HPDE6-E6E7 (cell line): ENCODE results near the gene FRMD5.
A peak's percentile ranks its signal among the peaks of the same experiment; 100 is the strongest.
"Not testable (repeated sequence)": the region's sequence is repeated elsewhere in the genome, so short reads cannot be mapped to it uniquely, and the experiment has no call there.

Source experiments
- DNase-seq: peaks from one replicate; pipeline ENCODE4 v3.0.0; 2011; ENCODE audit warnings: missing footprints; ENCODE audit errors: extremely low spot score

Gene FRMD5

DNA sequence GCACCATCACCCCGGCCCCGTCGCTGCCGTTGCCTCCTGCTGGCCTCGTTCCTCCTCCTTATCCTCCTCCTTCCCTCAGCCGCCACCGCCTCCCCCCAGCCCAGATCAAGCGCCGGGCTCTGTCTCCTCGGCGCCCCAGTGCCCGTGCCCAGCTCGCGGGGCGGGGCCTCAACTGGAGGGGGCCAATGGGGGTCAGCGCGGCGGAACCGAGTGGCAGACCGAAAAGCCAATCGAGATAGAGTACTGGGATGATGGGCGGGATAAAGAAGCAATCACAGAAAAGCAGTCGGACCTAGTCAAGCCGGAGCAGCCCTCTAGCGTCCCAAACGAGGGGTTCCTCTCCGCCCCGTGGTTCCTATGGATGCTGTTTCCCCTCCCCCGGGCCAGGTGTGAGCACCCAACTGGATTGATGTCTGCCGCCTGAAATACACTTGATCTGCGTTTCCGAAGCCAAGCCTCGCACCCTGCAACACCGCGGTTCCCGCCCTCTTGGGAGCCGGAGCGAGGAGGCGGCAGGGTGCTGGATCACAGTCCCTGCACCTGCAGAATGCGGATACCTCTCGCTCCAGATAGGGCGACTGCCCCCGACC lies at the start of gene FRMD5:
FRMD5 (minus strand) TSS at position 121 of the 590 bp plus-strand sequence.
- peak; percentile 96 for DNase-seq

- no peak for DNase-seq
Observed at GRCh38 chr15:44243829-44244228, 48.8 kb upstream of the FRMD5 start.

DNA sequence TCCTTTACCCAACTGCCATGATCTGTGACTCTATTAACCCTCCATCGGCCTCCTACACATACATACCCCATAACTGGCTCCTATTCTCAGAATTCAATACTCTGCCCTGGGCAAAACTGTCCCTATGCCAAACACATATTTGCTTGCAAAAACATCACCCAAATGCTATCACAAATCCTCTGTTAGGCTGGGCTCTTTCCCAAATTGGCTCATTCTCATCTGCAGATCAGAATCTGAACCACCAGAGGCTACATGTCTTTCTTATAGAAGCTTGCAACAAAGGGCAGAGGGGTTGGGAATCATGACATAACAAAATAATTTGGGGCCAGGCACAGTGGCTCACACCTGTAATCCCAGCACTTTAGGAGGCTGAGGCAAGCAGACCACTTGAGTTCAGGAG lies 48.1 kb upstream of the FRMD5 start:
- DNase-seq, result no peak

GRCh38 chr15:44231842-44232241 lies 36.8 kb upstream of the FRMD5 start:
- DNase-seq, result no peak

GRCh38 chr15:44229301-44229700 lies 34.2 kb upstream of the FRMD5 start:
- not testable (repeated sequence) for DNase-seq

- DNase-seq, result no peak
Observed at GRCh38 chr15:44227584-44227983, 32.5 kb upstream of the FRMD5 start.

GRCh38 chr15:44227001-44227400 lies 31.9 kb upstream of the FRMD5 start:
- not testable (repeated sequence) for DNase-seq

DNA sequence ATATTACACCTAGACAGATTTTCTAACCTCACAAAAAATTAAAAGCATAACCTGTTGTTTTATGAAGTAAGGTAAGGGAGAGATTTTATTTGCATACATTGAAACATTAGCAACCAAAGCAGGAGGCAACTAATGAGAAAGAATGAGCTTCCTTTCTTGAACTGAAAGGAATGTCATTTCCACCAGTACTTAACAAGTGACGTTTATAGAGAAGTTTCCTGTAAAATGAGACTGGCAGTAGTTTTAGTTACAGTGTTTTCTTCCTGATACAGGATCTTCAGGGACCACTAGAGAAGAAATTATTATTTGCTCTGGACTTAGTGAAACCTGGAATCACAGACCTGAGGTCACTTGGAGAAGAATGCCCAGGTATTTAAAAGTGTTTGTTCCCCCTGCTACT lies 27.4 kb upstream of the FRMD5 start:
- no peak for DNase-seq

DNA sequence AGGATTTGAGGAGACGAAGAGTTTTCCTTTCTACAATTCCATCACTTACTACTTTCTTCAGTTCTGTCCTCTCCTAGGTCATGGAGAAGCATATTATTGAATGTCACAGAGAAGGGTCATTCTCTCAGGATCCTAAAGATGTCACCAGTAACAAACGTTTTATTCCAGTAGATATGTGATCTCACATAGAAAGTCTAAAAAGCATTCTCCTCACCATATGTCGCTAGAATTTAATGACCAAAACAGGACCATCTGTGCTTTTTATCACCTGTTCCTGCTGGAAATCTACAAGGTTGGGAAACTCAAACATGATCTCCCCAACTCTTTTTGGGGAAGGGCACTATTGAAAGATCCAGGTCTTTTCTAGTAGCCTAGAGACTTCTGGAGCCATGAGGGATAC lies 24.0 kb upstream of the FRMD5 start:
- no peak for DNase-seq

DNA sequence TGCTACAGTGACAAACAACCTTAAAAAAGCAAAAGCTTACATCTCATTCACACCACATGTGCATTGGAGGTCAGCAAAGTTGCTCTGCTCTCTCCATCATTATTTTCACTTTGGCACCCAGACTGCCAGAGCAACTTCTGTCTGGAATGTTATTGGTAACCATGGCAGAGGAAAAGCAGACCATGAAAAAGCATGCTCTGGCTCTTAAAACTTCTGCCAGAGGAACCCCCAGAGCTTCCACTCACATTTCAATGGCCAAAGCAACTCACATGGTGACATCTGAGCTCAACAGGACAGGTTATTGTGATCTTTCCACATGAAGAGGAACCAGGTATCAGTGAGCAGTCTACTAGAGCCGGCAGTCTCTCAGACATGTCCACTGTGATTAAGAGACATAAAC lies 21.9 kb upstream of the FRMD5 start:
- DNase-seq, result no peak

GRCh38 chr15:44215594-44215993 lies 20.5 kb upstream of the FRMD5 start:
- peak; percentile 20 for DNase-seq

DNA sequence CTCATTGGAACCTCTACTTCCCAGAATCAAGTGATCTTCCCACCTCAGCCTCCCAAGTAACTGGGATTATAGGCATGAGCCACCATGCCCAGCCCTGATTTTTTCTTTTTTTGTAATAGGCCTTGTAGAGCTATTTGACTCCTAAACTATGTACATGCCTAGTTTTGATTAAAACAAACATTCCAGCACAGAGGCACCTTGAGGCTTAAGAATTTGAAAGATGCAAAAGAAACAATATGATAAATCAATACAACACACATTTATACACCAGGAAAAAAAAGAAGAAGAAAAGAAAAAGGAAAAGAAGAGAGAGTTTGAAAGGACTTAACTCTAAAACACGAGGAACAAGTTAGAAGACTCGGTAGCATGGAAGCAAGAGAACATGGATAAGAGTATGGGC lies 13.9 kb upstream of the FRMD5 start:
- no peak for DNase-seq

DNA sequence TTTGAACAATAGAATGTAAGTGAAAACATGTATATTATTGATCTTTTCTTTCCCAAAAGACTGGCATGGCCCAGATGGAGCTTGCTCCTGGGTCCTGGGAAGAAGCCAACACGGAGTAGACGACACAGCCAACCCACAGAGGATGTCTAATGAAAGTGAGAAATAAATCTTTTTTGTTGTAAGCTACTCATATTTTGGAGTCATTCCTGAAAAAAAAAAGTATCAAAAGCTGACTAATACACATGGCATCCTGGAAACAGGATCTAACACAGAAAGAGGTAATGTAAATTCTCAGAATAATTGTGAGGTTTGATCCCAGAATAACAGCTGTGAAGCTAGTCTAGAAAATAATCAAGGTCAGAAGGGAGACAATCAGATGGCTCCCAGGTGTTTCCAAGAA lies 12.6 kb upstream of the FRMD5 start:
- DNase-seq, result peak; percentile 21

DNA sequence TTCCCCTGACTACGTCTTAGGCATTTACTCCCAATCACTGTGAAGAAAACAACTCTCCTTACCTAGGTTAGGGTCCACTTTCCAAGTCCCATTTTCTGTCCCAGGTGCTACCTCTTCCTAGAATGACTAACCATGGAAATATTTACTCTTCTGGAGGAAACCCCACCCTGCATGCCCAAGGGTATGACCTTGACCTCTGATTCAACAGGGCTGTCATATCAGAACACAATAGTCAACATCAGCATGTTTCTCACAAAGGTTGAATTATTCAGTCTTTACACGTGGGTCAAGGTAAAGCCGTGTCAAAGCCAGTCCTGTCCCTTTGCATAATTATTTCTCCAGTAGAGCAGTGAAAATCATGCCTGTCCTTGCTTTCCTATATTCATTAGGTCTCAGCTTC lies 4.3 kb upstream of the FRMD5 start:
- no peak for DNase-seq

GRCh38 chr15:44194323-44195150 lies 534 bp downstream of the FRMD5 start:
- peak; percentile 58 for DNase-seq

GRCh38 chr15:44193651-44194322 lies 1.3 kb downstream of the FRMD5 start:
- DNase-seq, result peak; percentile 14

DNA sequence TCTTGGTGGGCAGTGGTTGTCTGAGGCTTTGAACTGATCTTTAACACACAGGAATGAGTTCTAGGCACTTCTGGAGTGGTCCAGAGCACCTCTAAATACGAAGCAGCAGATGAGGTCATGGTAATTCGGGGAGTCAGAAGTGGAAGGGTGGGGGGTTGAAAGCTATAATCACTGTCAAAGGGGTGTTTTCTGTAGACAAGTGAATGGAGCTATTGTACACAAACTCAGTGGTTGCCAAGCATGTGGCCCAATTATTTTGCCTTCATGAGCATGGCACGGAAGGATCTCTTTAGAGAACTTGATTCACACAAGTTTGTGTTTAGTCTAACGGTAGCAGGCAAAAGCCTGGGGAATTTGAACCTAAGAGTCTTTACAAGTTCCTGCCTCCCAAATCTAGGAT lies 6.3 kb downstream of the FRMD5 start:
- no peak for DNase-seq

DNA sequence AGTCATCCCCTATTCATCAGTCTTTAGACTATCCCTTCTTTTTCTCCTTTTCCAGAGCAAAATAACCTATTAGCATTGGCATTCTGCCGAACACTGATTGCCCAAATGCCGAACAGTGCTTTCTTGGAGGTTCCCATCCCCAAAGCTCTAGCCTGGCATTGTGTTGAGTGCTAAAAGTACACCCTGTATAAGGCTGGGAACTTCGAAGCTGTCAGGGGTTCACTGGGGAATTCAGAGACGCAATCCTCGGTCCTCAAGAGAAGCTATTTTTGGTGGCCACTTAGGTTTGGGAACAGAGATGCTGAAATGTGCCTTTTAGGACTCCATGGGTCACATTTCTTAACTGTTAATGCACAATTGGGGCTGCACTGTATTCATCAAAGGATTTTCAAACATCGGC lies 8.4 kb downstream of the FRMD5 start:
- DNase-seq, result no peak

DNA sequence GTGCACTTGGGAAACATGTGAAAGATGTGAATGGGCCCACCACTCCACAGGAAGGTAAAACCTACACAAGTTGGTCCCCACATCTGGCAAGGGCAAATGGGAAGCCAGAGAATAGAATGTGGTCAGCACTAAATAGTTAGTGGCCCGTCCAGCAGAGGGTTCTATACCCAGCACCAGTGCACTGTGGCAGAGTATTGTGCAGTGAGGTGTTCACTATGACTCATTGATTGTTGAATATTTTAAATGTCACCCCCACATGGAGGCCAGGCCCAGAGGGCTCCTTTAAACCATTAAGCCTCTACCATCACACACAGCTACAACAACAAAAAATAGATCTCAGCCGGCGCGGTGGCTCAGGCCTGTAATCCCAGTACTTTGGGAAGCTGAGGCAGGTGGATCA lies 11.7 kb downstream of the FRMD5 start:
- DNase-seq, result no peak

DNA sequence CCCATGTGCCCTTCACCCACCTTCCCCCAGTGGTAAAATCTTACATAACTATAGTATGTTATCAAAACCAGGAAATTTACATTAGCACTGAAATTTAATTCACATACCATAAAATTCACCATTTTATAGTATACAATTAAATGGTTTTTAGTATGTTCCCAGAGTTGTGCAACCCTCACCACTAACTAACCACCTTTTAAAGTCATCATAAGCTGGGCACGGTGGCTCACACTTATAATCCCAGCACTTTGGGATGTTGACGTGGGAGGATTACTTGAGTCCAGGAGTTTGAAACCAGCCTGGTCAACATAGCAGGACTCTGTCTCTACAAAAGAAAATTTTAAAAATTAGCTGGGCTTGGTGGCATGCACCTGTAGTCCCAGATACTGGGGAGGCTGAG lies 13.7 kb downstream of the FRMD5 start:
- DNase-seq, result no peak

DNA sequence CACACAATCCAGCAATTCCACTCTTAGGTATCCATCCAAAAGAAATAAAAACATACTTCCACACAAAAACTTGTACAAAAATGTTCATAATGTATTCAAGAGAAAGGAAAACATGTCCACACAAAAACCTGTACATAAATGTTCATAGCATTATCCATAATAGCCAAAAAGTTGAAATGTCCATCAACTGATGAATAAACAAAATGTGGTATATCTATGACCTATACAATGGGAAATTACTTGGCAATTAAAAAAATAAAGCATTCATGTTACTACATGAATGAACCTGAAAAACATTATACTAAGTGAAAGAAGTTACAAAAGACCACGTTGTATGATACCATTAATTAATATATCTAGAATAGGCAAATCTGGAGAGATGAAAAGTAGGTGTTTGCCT lies 17.9 kb downstream of the FRMD5 start:
- no peak for DNase-seq

- DNase-seq, result no peak
Observed at GRCh38 chr15:44173813-44174212, 21.3 kb downstream of the FRMD5 start.

DNA sequence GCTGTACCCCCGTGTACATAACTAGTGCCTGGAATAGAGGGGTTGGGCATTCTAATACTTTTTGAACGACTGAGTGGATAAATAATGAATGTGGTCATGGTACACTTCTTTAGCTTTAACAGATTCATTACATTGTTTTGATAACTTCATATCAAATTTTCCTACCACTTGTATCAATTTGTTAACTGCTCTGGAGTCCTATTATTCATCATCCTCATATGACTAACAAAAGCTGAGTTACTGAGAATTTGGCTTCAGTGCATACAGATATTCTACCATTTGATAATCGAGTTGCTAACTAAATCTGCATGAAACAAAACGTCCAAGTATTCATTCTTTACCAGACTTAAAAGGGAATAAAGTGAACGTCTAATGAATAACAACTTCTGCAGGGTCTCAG lies 31.7 kb downstream of the FRMD5 start:
- no peak for DNase-seq
